Thyroid gland (tissue), 4 donors: ENCODE measurements around the gene AP2B1.

Source experiments
- CTCF ChIP-seq, 6 experiments: fragments of 200-600 bp in 3 of 6; fragments of 450-650 bp in 3 of 6; sonication (generic) in 3 of 6; IDR thresholded peaks; one replicate each; pipeline ENCODE4 v1.5.1; 2016 to 2019; ENCODE audit warnings: antibody characterized with exemption in 6 of 6, mild to moderate bottlenecking in 2 of 6, inconsistent platforms in 1 of 6, moderate library complexity in 1 of 6
- POLR2A ChIP-seq, 2 donors: fragments of 450-650 bp; IDR thresholded peaks; one replicate each; pipeline ENCODE4 v1.6.1; 2017; ENCODE audit warnings: antibody characterized with exemption in 2 of 2, mild to moderate bottlenecking in 2 of 2, moderate library complexity in 1 of 2

DNA sequence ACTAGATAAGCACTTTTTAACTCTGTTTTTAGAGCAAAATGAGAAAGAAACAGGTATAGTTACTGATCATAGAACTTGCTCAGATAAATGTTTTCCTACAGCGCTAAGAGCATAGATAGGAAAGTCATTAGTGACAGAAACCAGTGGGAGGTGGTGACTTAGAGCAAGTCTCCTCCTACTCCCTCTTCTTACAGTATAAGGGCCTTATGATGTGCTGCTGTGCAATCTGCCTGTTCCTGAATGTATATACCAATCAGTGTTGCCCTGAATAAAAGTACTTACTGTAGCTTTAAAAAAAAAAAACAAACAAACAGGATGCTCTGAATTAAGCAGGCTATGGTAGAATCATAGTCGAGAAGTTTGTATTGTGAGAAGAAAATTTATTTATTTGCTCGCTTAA lies 121.0 kb downstream of the AP2B1 start:
- TF ChIP-seq CTCF (IDR thresholded peaks at IDR 0.05): no peak
- no peak for TF ChIP-seq POLR2A (IDR thresholded peaks at IDR 0.05)
